Activated CD8-positive, alpha-beta memory T cell treated with anti-CD3 and anti-CD28 coated beads, Interleukin-2, amount 10 ng/mL, durations not matched to agents 7 days and 5 days (primary cell): ENCODE results near the gene ZNF865. TPM values are rescaled to one million over a fixed set of nuclear protein-coding genes. Genes with fewer than 3 reads are reported as not detected.

Source experiments
- ATAC-seq: fragments of 150-1000 bp; cut with Tn5 transposase; one replicate; pipeline ENCODE4 v1.10.0; 2021; ENCODE audit warnings: moderate library complexity
- CTCF ChIA-PET: fragments of 350-600 bp; sonication (Branson Sonifier 250); formaldehyde crosslinking; loops from one replicate; lab custom pipeline; 2021; ENCODE audit warnings: antibody characterized with exemption; lab: Charles Lee
- DNase-seq: peaks from one replicate; pipeline ENCODE4 v3.0.0-alpha.2; 2020
- H3K27ac Mint-ChIP-seq: one replicate; pipeline ENCODE4 v1.8.0; 2021; ENCODE audit warnings: mild to moderate bottlenecking, mixed read lengths
- H3K27me3 Mint-ChIP-seq: one replicate; pipeline ENCODE4 v1.8.0; 2021; ENCODE audit warnings: mixed read lengths
- H3K36me3 Mint-ChIP-seq: one replicate; pipeline ENCODE4 v1.8.0; 2021; ENCODE audit warnings: mild to moderate bottlenecking, mixed read lengths
- H3K4me1 Mint-ChIP-seq: one replicate; pipeline ENCODE4 v1.8.0; 2021; ENCODE audit warnings: mixed read lengths
- H3K4me3 Mint-ChIP-seq: one replicate; pipeline ENCODE4 v1.8.0; 2021; ENCODE audit warnings: mild to moderate bottlenecking, moderate library complexity, mixed read lengths
- H3K9me3 Mint-ChIP-seq: one replicate; pipeline ENCODE4 v1.8.0; 2022; ENCODE audit warnings: low read depth, mixed read lengths
- total RNA-seq, 2 experiments: library from RNA; stranded (reverse); gene quantifications; one replicate each; pipeline ENCODE4 v1.2.3, GENCODE V29; 2021

ZNF865 gene
- total RNA-seq, 2 experiments from 2014 or later: 14.4 to 16.7 TPM

GRCh38 chr19:55602104-55603001, 3.1 kb upstream of the ZNF865 start:
- Mint-ChIP-seq H3K27me3 (no peaks in the 10 kb centered on the region), H3K4me1 (peaks cover 43% of the 10 kb centered on the region), H3K4me3 (no peak overlapping the region), H3K9me3 (no peaks in the 10 kb centered on the region), H3K27ac (peak overlapping the region; percentile 87), H3K36me3 (peaks cover 14% of the 10 kb centered on the region)
- ATAC-seq (no peak), DNase-seq (no peak)
- CTCF ChIA-PET: no interaction called here

- ATAC-seq (no peak), DNase-seq (no peak)
- Mint-ChIP-seq H3K36me3 (peaks cover 14% of the 10 kb centered on the region), H3K27me3 (no peaks in the 10 kb centered on the region), H3K9me3 (no peaks in the 10 kb centered on the region), H3K4me3 (no peak overlapping the region), H3K27ac (no peak overlapping the region), H3K4me1 (peaks cover 51% of the 10 kb centered on the region)
- CTCF ChIA-PET: interaction anchor here (1.0 to 1.9 kb wide), 2 partner anchors 29 to 86 kb away, joined by 4 to 11 read pairs; no protein-coding TSS in a partner anchor
These were observed 2.3 kb upstream of the ZNF865 start for GRCh38 chr19:55603115-55603514.

GRCh38 chr19:55603581-55604292, 1.7 kb upstream of the ZNF865 start:
- no peak for ATAC-seq
- no peaks in the 10 kb centered on the region for H3K9me3 Mint-ChIP-seq
- H3K4me1 Mint-ChIP-seq: peaks cover 51% of the 10 kb centered on the region
- peak overlapping the region; percentile 27 for H3K27ac Mint-ChIP-seq
- H3K4me3 Mint-ChIP-seq: peak overlapping the region; percentile 31
- peaks cover 17% of the 10 kb centered on the region for H3K36me3 Mint-ChIP-seq
- H3K27me3 Mint-ChIP-seq: no peaks in the 10 kb centered on the region
- CTCF ChIA-PET: interaction anchor here (0.9 to 4.2 kb wide), 8 partner anchors 14 to 142 kb away, joined by 3 to 36 read pairs (median 4); partner anchors contain the start of genes ISOC2, U2AF2 and ZNF628
- no peak for DNase-seq

GRCh38 chr19:55605207-55605636, 225 bp upstream of the ZNF865 start:
- peak overlapping the region; percentile 81 for H3K4me3 Mint-ChIP-seq
- peak; percentile 99 for DNase-seq
- CTCF ChIA-PET: interaction anchor here (0.6 to 4.2 kb wide), 19 partner anchors 11 to 350 kb away, joined by 3 to 44 read pairs (median 7); partner anchors contain the start of genes ISOC2, U2AF2, ZNF628 and ZNF784
- H3K27me3 Mint-ChIP-seq: no peaks in the 10 kb centered on the region
- H3K27ac Mint-ChIP-seq: peak overlapping the region; percentile 92
- peak; percentile 86 for ATAC-seq
- peaks cover 50% of the 10 kb centered on the region for H3K4me1 Mint-ChIP-seq
- no peaks in the 10 kb centered on the region for H3K9me3 Mint-ChIP-seq
- peaks cover 25% of the 10 kb centered on the region for H3K36me3 Mint-ChIP-seq

- CTCF ChIA-PET: interaction anchor here (0.9 to 4.2 kb wide), 25 partner anchors 10 to 465 kb away, joined by 3 to 44 read pairs (median 5); partner anchors contain the start of genes U2AF2, ZNF579, ZNF628 and ZNF784
- H3K27ac Mint-ChIP-seq: peak overlapping the region; percentile 95
- peaks cover 44% of the 10 kb centered on the region for H3K4me1 Mint-ChIP-seq
- DNase-seq: no peak
- H3K4me3 Mint-ChIP-seq: peak overlapping the region; percentile 92
- H3K27me3 Mint-ChIP-seq: no peaks in the 10 kb centered on the region
- no peak for ATAC-seq
- H3K9me3 Mint-ChIP-seq: no peaks in the 10 kb centered on the region
- peaks cover 25% of the 10 kb centered on the region for H3K36me3 Mint-ChIP-seq
These were observed 982 bp downstream of the ZNF865 start for GRCh38 chr19:55606471-55606787.

- CTCF ChIA-PET: interaction anchor here (0.9 to 4.2 kb wide), 23 partner anchors 10 to 466 kb away, joined by 3 to 44 read pairs (median 5); partner anchors contain the start of genes U2AF2, ZNF579, ZNF628 and ZNF784
- Mint-ChIP-seq H3K4me3 (peak overlapping the region; percentile 92), H3K27me3 (no peaks in the 10 kb centered on the region), H3K9me3 (no peaks in the 10 kb centered on the region), H3K36me3 (peaks cover 25% of the 10 kb centered on the region), H3K4me1 (peaks cover 40% of the 10 kb centered on the region), H3K27ac (peak overlapping the region; percentile 95)
- DNase-seq (no peak), ATAC-seq (no peak)
These were observed 1.4 kb downstream of the ZNF865 start for GRCh38 chr19:55606817-55607216.

- no peaks in the 10 kb centered on the region for H3K27me3 Mint-ChIP-seq
- ATAC-seq (no peak), DNase-seq (no peak)
- H3K27ac Mint-ChIP-seq: no peak overlapping the region
- peaks cover 30% of the 10 kb centered on the region for H3K36me3 Mint-ChIP-seq
- H3K4me1 Mint-ChIP-seq: peaks cover 34% of the 10 kb centered on the region
- no peak overlapping the region for H3K4me3 Mint-ChIP-seq
- CTCF ChIA-PET: interaction anchor here (1.6 kb wide), 1 partner anchor 15 kb away, joined by 4 read pairs; the partner anchor contains the start of gene ZNF784
- no peaks in the 10 kb centered on the region for H3K9me3 Mint-ChIP-seq
These were observed 3.9 kb downstream of the ZNF865 start for GRCh38 chr19:55609326-55609725.

- Mint-ChIP-seq H3K36me3 (peaks cover 33% of the 10 kb centered on the region), H3K4me3 (no peak overlapping the region), H3K27ac (no peak overlapping the region), H3K4me1 (peaks cover 22% of the 10 kb centered on the region), H3K27me3 (no peaks in the 10 kb centered on the region), H3K9me3 (no peaks in the 10 kb centered on the region)
- ATAC-seq: no peak
- CTCF ChIA-PET: interaction anchor here (1.1 to 1.5 kb wide), 3 partner anchors 14 to 21 kb away, joined by 3 to 4 read pairs (median 4); no protein-coding TSS in a partner anchor
- no peak for DNase-seq
These were observed 6.0 kb downstream of the ZNF865 start for GRCh38 chr19:55611300-55611982.

GRCh38 chr19:55611983-55612645, 6.7 kb downstream of the ZNF865 start:
- Mint-ChIP-seq H3K36me3 (peaks cover 36% of the 10 kb centered on the region), H3K4me1 (peaks cover 15% of the 10 kb centered on the region), H3K27me3 (no peaks in the 10 kb centered on the region), H3K9me3 (no peaks in the 10 kb centered on the region), H3K27ac (no peak overlapping the region), H3K4me3 (no peak overlapping the region)
- CTCF ChIA-PET: interaction anchor here (1.2 kb wide), 1 partner anchor 19 kb away, joined by 4 read pairs; no protein-coding TSS in a partner anchor
- ATAC-seq: no peak
- DNase-seq: no peak

GRCh38 chr19:55613396-55613795, 7.9 kb downstream of the ZNF865 start:
- no peaks in the 10 kb centered on the region for H3K27me3 Mint-ChIP-seq
- peaks cover 39% of the 10 kb centered on the region for H3K36me3 Mint-ChIP-seq
- H3K4me3 Mint-ChIP-seq: no peak overlapping the region
- H3K4me1 Mint-ChIP-seq: peaks cover 6% of the 10 kb centered on the region
- DNase-seq: no peak
- no peaks in the 10 kb centered on the region for H3K9me3 Mint-ChIP-seq
- no peak overlapping the region for H3K27ac Mint-ChIP-seq
- CTCF ChIA-PET: no interaction called here
- no peak for ATAC-seq

- no peak overlapping the region for H3K27ac Mint-ChIP-seq
- H3K36me3 Mint-ChIP-seq: peaks cover 35% of the 10 kb centered on the region
- CTCF ChIA-PET: no interaction called here
- no peaks in the 10 kb centered on the region for H3K27me3 Mint-ChIP-seq
- H3K9me3 Mint-ChIP-seq: no peaks in the 10 kb centered on the region
- no peak for ATAC-seq
- H3K4me1 Mint-ChIP-seq: peaks cover 2% of the 10 kb centered on the region
- no peak overlapping the region for H3K4me3 Mint-ChIP-seq
- DNase-seq: no peak
These were observed 8.7 kb downstream of the ZNF865 start for GRCh38 chr19:55613930-55614710.
